ENCODE measurements around the gene PYGL. TPM values are rescaled to one million over a fixed set of nuclear protein-coding genes. Genes with fewer than 3 reads are reported as not detected.
A peak's percentile ranks its signal among the peaks of the same experiment; 100 is the strongest.
"Not testable (repeated sequence)": the region's sequence is repeated elsewhere in the genome, so short reads cannot be mapped to it uniquely, and the experiment has no call there.

Gene PYGL
- total RNA-seq = 138 TPM

- peak; percentile 90 for ATAC-seq
These were observed at the start of gene PYGL for GRCh38 chr14:50943943-50944646. Gene PYGL (minus strand): TSS chr14:50944483. CDS start chr14:50944403, 80 bp downstream.

GRCh38 chr14:50985859-50986331 lies 41.6 kb upstream of the PYGL start:
- ATAC-seq = no peak

GRCh38 chr14:50985124-50985858 lies 41.0 kb upstream of the PYGL start:
- no peak for ATAC-seq

GRCh38 chr14:50984036-50984710 lies 39.9 kb upstream of the PYGL start:
- no peak for ATAC-seq

- ATAC-seq = no peak
These were observed 35.9 kb upstream of the PYGL start for GRCh38 chr14:50979941-50980850.

DNA sequence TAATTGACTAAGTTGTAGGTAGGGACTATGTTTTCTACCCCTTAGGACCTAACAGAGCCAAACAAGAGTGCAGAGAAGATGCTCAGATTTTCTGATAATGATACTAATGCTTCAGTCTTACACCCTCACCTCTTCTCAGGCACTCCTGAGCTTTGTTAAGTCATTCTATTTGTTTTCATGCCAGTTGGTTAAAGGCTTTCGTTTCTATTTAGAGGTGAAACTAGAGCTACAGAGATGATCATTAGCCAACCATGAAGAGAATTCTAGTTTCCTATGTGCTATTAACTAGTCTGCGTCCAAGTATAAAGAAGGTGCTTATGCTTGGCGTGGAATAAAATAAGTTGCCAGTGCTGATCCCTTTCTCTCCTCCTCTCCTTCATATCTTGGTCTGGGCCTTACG lies 34.6 kb upstream of the PYGL start:
- no peak for ATAC-seq

GRCh38 chr14:50978529-50978871 lies 34.2 kb upstream of the PYGL start:
- ATAC-seq = no peak

GRCh38 chr14:50977863-50978528 lies 33.7 kb upstream of the PYGL start:
- ATAC-seq = no peak

- no peak for ATAC-seq
These were observed 29.8 kb upstream of the PYGL start for GRCh38 chr14:50974118-50974517.

GRCh38 chr14:50972734-50973133 lies 28.5 kb upstream of the PYGL start:
- no peak for ATAC-seq

DNA sequence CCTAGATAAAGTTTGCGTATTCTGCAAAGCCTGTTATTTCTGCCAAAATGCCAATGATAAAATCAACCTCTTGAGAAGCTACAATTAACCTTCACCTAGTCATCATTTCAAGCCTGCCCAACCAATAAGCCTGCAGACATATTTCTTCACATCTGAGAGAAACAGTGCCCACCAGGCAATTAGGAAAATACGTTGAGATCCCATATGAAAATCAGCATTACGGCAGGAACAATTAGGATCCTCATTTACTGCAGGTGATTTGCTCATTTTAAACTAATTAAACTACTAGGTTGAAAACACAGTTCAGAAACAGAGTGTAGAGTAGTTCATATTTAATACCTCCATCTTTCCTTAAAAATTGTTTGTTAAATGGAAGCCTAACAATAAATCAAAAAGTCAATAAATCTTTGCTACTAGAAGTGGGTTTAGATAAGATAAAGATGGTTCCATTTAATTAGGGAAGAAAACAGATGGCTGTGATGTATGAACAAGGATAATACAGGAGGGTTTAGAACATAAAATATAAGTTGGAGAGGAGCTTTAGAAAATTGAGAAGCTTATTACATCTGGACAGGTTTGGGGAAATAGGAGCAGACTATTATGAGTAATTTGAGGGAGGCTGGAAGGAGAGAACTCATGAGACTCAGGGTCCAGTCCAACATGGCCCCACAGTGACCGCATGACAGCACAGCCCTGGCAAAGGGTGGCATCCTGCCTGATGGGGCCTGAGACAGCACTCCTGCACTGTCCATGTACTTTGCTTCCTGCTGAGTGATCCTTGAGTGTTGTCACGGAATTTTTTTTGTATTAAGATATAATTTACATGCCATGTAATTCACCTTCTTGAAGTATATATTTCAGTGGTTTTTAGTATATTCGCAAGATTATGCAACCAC lies 26.9 kb upstream of the PYGL start:
- no peak for ATAC-seq

GRCh38 chr14:50967790-50968189 lies 23.5 kb upstream of the PYGL start:
- ATAC-seq = no peak

- no peak for ATAC-seq
These were observed 22.8 kb upstream of the PYGL start for GRCh38 chr14:50967103-50967502.

GRCh38 chr14:50964683-50965390 lies 20.6 kb upstream of the PYGL start:
- no peak for ATAC-seq

GRCh38 chr14:50963919-50964318 lies 19.6 kb upstream of the PYGL start:
- ATAC-seq = no peak

DNA sequence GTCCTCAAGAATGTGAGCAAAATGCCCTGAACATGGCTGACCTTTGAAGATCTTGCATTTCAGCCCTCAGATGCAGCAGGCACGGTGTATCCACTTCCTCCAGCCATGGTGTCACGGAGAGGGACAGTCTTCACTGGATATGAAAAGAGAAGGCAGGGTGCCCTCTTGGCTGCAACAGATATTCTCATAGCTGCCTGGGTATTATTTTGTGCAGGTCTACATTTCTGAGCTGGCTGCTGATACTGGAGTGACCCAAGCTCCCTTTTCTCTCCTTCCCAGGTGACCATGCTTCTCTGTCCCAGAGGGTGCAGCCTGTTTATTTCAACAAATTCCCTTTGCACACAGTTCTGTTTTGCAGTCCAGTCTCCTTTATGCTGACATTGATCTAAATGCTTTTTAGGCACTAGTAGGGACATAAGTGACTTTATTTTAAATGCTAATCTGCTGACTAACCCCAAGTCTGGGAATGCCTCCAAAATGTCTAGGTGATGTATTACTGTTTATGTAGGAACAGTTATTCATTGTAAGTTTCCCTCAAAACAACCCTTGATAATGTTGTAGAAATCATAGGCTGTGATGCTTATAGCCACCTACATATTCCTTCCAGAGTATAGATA lies 17.4 kb upstream of the PYGL start:
- peak; percentile 63 for ATAC-seq

- no peak for ATAC-seq
These were observed 13.0 kb upstream of the PYGL start for GRCh38 chr14:50957296-50957695.

DNA sequence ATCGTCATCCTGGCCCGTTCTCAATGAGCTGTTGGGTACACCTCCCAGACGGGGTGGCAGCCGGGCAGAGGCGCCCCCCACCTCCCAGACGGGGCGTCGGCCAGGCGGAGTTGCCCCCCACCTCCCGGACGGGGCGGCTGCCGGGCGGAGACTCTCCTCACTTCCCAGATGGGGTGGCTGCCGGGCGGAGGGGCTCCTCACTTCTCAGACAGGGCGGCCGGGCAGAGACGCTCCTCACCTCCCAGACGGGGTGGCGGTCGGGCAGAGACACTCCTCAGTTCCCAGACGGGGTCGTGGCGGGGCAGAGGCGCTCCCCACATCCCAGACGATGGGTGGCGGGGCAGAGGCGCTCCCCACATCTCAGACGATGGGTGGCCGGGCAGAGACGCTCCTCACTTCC lies 12.1 kb upstream of the PYGL start:
- ATAC-seq = not testable (repeated sequence)

DNA sequence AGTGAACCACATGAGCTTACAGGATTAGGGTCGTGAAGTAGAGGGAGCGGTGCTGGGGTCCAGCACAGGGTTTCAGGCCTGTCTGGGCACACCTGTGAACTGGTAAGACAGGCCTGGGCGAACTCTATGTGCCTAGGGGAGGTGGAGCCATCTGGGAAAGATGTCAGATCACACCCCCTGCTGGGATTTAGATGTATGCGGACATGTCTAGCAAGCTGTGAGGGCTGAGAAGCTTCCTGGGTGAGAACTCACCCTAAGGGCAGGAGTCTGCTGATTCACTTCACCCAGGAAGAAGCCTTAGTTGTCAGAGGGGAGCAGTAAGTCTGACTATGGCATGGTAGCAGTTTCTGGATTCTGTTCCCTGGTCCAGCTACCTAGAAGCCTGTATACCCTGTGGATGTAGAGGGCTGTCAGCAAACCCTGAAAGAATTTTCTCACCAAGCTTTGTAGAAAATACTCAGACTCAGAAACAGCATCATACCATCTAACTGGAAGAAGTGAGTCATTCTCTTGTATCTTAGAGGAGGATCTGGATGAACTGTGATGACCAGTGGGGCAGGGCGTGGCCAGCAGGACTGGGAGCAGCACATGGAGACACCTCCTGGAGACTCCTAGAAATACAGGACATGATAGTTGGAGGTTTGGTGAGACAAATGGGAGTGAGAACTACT lies 11.2 kb upstream of the PYGL start:
- ATAC-seq = peak; percentile 98
